Fibroblast of lung (primary cell): ENCODE results near the gene C3. TPM values are rescaled to one million over a fixed set of nuclear protein-coding genes. Genes with fewer than 3 reads are reported as not detected.

Experiments used
- DNase-seq, 2 donors: peaks; one replicate each; pipeline versions ENCODE4 v3.0.0 to v3.0.0-alpha.2; 2010; ENCODE audit warnings: low read depth in 2 of 2
- H2AFZ ChIP-seq: 2 replicates; pipeline ENCODE4 v1.5.1; 2012; ENCODE audit warnings: low read length, control low read depth, inconsistent platforms
- H3K27ac ChIP-seq: 2 replicates; pipeline ENCODE4 v1.5.1; 2011; ENCODE audit warnings: low read length, control low read depth; ENCODE audit not compliant: insufficient read depth
- H3K27me3 ChIP-seq: 2 replicates; pipeline ENCODE4 v1.5.1; 2011; ENCODE audit warnings: mild to moderate bottlenecking, low read length; ENCODE audit not compliant: control insufficient read depth, insufficient read depth
- H3K36me3 ChIP-seq: 2 replicates; pipeline ENCODE4 v1.5.1; 2011; ENCODE audit warnings: low read length; ENCODE audit not compliant: control insufficient read depth, insufficient read depth
- H3K4me1 ChIP-seq: 2 replicates; pipeline ENCODE4 v1.5.1; 2011; ENCODE audit warnings: low read length; ENCODE audit not compliant: control insufficient read depth, insufficient read depth; ENCODE audit errors: extremely low read depth
- H3K4me2 ChIP-seq: 2 replicates; pipeline ENCODE4 v1.5.1; 2011; ENCODE audit warnings: low read length, control low read depth; ENCODE audit not compliant: insufficient read depth; ENCODE audit errors: extremely low read depth
- H3K4me3 ChIP-seq, 4 experiments: fragments of 200-600 bp in 1 of 4; sonication (generic) in 1 of 4; replicated peaks in 1 of 4; 2 replicates each; pipeline ENCODE4 v1.5.1; 2011 to 2016; ENCODE audit warnings: low read length in 4 of 4, low read depth in 3 of 4, mild to moderate bottlenecking in 3 of 4, control low read depth in 2 of 4, inconsistent platforms in 1 of 4, mixed read lengths in 1 of 4; ENCODE audit not compliant: insufficient read depth in 1 of 4; ENCODE audit errors: control extremely low read depth in 1 of 4
- H3K79me2 ChIP-seq: 2 replicates; pipeline ENCODE4 v1.5.1; 2012; ENCODE audit warnings: mild to moderate bottlenecking, low read length, inconsistent platforms; ENCODE audit not compliant: control insufficient read depth, insufficient read depth
- H3K9ac ChIP-seq: 2 replicates; pipeline ENCODE4 v1.5.1; 2011; ENCODE audit warnings: mild to moderate bottlenecking, low read length, control low read depth; ENCODE audit not compliant: insufficient read depth
- H3K9me3 ChIP-seq: 2 replicates; pipeline ENCODE4 v1.5.1; 2012; ENCODE audit warnings: low read depth, low read length; ENCODE audit not compliant: control insufficient read depth, insufficient read depth
- H4K20me1 ChIP-seq: 2 replicates; pipeline ENCODE4 v1.5.1; 2011; ENCODE audit warnings: low read length; ENCODE audit not compliant: control insufficient read depth, insufficient read depth; ENCODE audit errors: extremely low read depth
- CTCF ChIP-seq, 2 donors: IDR thresholded peaks in 1 of 2; conservative IDR thresholded peaks in 1 of 2; 1 replicate in 1 of 2; 2 replicates in 1 of 2; pipeline ENCODE4 v1.5.1; 2011 to 2012; ENCODE audit warnings: low read length in 2 of 2, control low read depth in 1 of 2, inconsistent platforms in 1 of 2, low read depth in 1 of 2, mild to moderate bottlenecking in 1 of 2
- EZH2 ChIP-seq: IDR thresholded peaks from 2 replicates; pipeline ENCODE4 v1.5.1; 2012; ENCODE audit warnings: low read length, control low read depth, mild to moderate bottlenecking; ENCODE audit errors: missing control alignments
- polyA plus RNA-seq, 2 donors: library from polyadenylated mRNA; depleted of rRNA in 1 of 2; stranded (reverse) in 1 of 2; unstranded in 1 of 2; fragments of >200 nt; gene quantifications; 2 replicates each; pipeline ENCODE4 v1.2.1, GENCODE V29; 2011 to 2012; ENCODE audit warnings: missing spikeins in 1 of 2
- total RNA-seq: library from RNA; depleted of rRNA; stranded (reverse); fragments of >200 nt; gene quantifications from 2 replicates; pipeline ENCODE4 v1.2.1, GENCODE V29; 2014

Gene C3
- total and polyA plus RNA-seq, 2 donors (not counting 1 experiment from before 2014, with no cell fraction given), result 1.2 to 2.5 TPM

DNA sequence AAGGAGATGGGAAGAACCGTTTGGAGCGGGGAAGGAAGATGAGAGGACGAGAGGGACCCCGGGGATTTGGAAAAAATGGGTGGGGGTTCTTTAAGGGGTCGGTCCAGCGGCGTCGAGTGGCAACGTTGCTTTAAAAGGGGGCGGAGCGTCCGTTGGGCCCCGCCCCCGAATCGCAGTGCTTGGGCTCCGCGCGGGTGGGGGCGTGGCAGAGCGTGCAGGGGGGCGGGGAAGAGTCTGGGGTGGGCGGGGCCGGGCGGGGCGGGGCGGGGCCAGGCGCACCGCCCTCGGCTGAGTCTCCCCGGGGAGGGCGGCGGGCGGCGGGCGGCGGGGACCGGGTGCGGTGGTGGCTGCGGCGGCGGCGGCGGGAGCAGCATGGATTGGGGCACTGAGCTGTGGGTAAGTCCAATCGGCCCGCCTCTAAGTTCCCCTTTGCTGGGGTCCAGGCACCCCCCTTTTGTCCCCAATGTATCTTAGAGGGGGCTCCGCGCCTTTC lies 19.0 kb upstream of the C3 start, which contains the start of gene TRIP10:
TRIP10 (plus strand) TSS at position 291 of the 493 bp plus-strand sequence; CDS start at position 373, 82 bp downstream.
- Histone ChIP-seq H3K4me2 (peak within 1 kb of the TSS; percentile 92), H2AFZ (peak within 1 kb of the TSS; percentile 77), H3K27me3 (no peaks in the 10 kb centered on the region), H3K27ac (peak within 1 kb of the TSS; percentile 81), H3K36me3 (peaks cover 5% of the 10 kb centered on the region), H3K4me1 (peaks cover 28% of the 10 kb centered on the region), H3K9ac (peak within 1 kb of the TSS; percentile 61), H4K20me1 (no peaks in the 10 kb centered on the region), H3K9me3 (no peaks in the 10 kb centered on the region), H3K4me3 (peak within 1 kb of the TSS; percentile 68 to 93 (median 76)), H3K79me2 (peaks cover 7% of the 10 kb centered on the region)
- TF ChIP-seq CTCF (conservative IDR thresholded peaks at IDR 0.05 in 1 of 2, IDR thresholded peaks at IDR 0.05 in 1 of 2; ENCODE audit: low read depth in 1 of 2, low read length in 2 of 2) (no peak), EZH2 (no peak)
- DNase-seq, result peak; percentile 62 to 82

DNA sequence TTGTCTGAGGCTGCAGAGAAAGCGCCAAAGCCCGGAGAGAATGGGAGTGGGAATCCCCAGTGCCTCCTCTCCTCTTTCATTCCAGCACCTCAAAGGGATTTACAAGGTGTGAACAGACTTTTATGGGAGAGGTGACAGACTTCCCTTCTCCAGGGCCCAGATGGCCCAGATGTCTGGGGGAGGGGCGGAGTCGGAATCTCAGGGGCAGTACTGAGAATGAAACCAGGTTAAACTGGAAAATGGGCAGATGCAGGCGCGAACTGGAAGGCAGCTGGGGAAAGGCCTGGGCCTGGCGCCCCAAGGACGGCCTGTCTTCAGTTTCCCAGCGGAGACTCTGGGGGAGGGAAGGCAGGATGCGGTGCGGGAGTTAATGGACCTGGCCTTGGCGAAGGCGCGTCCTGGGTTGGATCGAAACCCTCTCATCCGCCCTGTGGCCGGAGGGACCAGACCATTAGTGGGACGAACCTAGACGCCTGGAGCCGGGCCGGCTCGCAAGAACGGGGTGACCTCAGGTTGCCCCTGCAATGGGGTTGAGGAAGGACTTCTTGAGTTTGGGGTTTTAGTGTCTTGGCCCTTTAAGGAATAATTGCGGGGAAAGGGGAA lies 18.4 kb upstream of the C3 start:
- Histone ChIP-seq H4K20me1 (no peaks in the 10 kb centered on the region), H3K27me3 (no peaks in the 10 kb centered on the region), H3K4me2 (peak overlapping the region; percentile 92), H3K79me2 (peaks cover 7% of the 10 kb centered on the region), H3K36me3 (peaks cover 5% of the 10 kb centered on the region), H3K27ac (peak overlapping the region; percentile 81), H3K9ac (peak overlapping the region; percentile 36), H2AFZ (peak overlapping the region; percentile 77), H3K4me3 (peak overlapping the region; percentile 30 to 52 (median 41)), H3K9me3 (no peaks in the 10 kb centered on the region), H3K4me1 (peaks cover 23% of the 10 kb centered on the region)
- no peak for DNase-seq
- TF ChIP-seq CTCF (conservative IDR thresholded peaks at IDR 0.05 in 1 of 2, IDR thresholded peaks at IDR 0.05 in 1 of 2; ENCODE audit: low read depth in 1 of 2, low read length in 2 of 2) (no peak), EZH2 (no peak)

- peak; percentile 76 to 84 for DNase-seq
- no peak overlapping the region for H3K9ac ChIP-seq
- H3K4me1 ChIP-seq, result peaks cover 19% of the 10 kb centered on the region
- H2AFZ ChIP-seq, result peak overlapping the region; percentile 77
- peak overlapping the region; percentile 92 for H3K4me2 ChIP-seq
- H3K36me3 ChIP-seq, result peaks cover 1% of the 10 kb centered on the region
- no peak for TF ChIP-seq EZH2
- peak; percentile 57 to 74 for TF ChIP-seq CTCF (conservative IDR thresholded peaks at IDR 0.05 in 1 of 2, IDR thresholded peaks at IDR 0.05 in 1 of 2; ENCODE audit: low read depth in 1 of 2, low read length in 2 of 2)
- no peaks in the 10 kb centered on the region for H4K20me1 ChIP-seq
- H3K27me3 ChIP-seq, result no peaks in the 10 kb centered on the region
- H3K27ac ChIP-seq, result peak overlapping the region; percentile 81
- H3K9me3 ChIP-seq, result no peaks in the 10 kb centered on the region
- peak overlapping the region in 1 of 4 experiments; percentile 51 for H3K4me3 ChIP-seq
- H3K79me2 ChIP-seq, result peaks cover 7% of the 10 kb centered on the region
These were observed 17.7 kb upstream of the C3 start for GRCh38 chr19:6737873-6738786.
